Activated T-helper 1 cell treated with anti-CD3 and anti-CD28 coated beads, Interleukin-12 subunit alpha, Interleukin-12 subunit beta, Interleukin-2, Interleukin-4 antibody, amounts not matched to agents 30 ng/mL and 10 ng/mL and 1 ng/mL, durations not matched to agents 14 hours and 24 hours and 36 hours (primary cell): ENCODE data around the gene NME7. TPM values are rescaled to one million over a fixed set of nuclear protein-coding genes. Genes with fewer than 3 reads are reported as not detected.
A peak's percentile ranks its signal among the peaks of the same experiment; 100 is the strongest.
"Not testable (repeated sequence)": the region's sequence is repeated elsewhere in the genome, so short reads cannot be mapped to it uniquely, and the experiment has no call there.

ENCODE experiments used
- DNase-seq: peaks from one replicate; pipeline ENCODE4 v3.0.0; 2021; ENCODE audit warnings: low spot score
- H3K27ac Mint-ChIP-seq: one replicate; pipeline ENCODE4 v1.8.0; 2021; ENCODE audit warnings: mild to moderate bottlenecking, mixed read lengths
- H3K27me3 Mint-ChIP-seq: one replicate; pipeline ENCODE4 v1.8.0; 2022; ENCODE audit warnings: mild to moderate bottlenecking, moderate library complexity, mixed read lengths; ENCODE audit not compliant: insufficient read depth
- H3K36me3 Mint-ChIP-seq: one replicate; pipeline ENCODE4 v1.8.0; 2021; ENCODE audit warnings: low read depth, mixed read lengths
- H3K4me1 Mint-ChIP-seq: one replicate; pipeline ENCODE4 v1.8.0; 2021; ENCODE audit warnings: low read depth, mixed read lengths
- H3K4me3 Mint-ChIP-seq: one replicate; pipeline ENCODE4 v1.8.0; 2021; ENCODE audit warnings: mild to moderate bottlenecking, moderate library complexity, mixed read lengths
- H3K9me3 Mint-ChIP-seq: one replicate; pipeline ENCODE4 v1.8.0; 2021; ENCODE audit warnings: mixed read lengths
- intact Hi-C: fragments of 100-400 bp; cut with micrococcal nuclease; formaldehyde crosslinking; loops from one replicate; pipeline ENCODE4 v1.15.1; 2024
- total RNA-seq: library from RNA; stranded (reverse); gene quantifications from 2 replicates; pipeline ENCODE4 v1.2.3, GENCODE V29; 2022

Gene NME7, protein sequence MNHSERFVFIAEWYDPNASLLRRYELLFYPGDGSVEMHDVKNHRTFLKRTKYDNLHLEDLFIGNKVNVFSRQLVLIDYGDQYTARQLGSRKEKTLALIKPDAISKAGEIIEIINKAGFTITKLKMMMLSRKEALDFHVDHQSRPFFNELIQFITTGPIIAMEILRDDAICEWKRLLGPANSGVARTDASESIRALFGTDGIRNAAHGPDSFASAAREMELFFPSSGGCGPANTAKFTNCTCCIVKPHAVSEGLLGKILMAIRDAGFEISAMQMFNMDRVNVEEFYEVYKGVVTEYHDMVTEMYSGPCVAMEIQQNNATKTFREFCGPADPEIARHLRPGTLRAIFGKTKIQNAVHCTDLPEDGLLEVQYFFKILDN
- 13.9 and 25.8 TPM in 2 replicates for total RNA-seq

GRCh38 chr1:169367686-169368405 lies at the start of gene NME7, which contains the start of gene BLZF1:
Gene NME7, minus strand, starts transcription at chr1:169367797. Its CDS starts 87 bp downstream, at chr1:169367710.
Gene BLZF1, plus strand, starts transcription at chr1:169368195. Its CDS starts 1,328 bp downstream, at chr1:169369523.
- no peaks in the 10 kb centered on the region for H3K27me3 Mint-ChIP-seq
- peaks cover 16% of the 10 kb centered on the region for H3K36me3 Mint-ChIP-seq
- peak; percentile 99 for DNase-seq
- no peak within 1 kb of the TSS for H3K4me3 Mint-ChIP-seq
- peaks cover 10% of the 10 kb centered on the region for H3K9me3 Mint-ChIP-seq
- peak within 1 kb of the TSS; percentile 36 for H3K27ac Mint-ChIP-seq
- peaks cover 35% of the 10 kb centered on the region for H3K4me1 Mint-ChIP-seq
- intact Hi-C loops, result loop anchor here (1.0 to 10.0 kb wide), 20 partner anchors 10 to 1432 kb away; partner anchors contain the start of genes ATP1B1, CCDC181, DCAF6 and KIFAP3

- Mint-ChIP-seq H3K27me3 (peaks cover 16% of the 10 kb centered on the region), H3K36me3 (no peaks in the 10 kb centered on the region), H3K4me3 (no peak overlapping the region), H3K4me1 (no peaks in the 10 kb centered on the region), H3K9me3 (peaks cover 16% of the 10 kb centered on the region), H3K27ac (no peak overlapping the region)
- no peak for DNase-seq
- intact Hi-C loops, result no loop called here
Observed at GRCh38 chr1:169414952-169415351, 47.4 kb upstream of the NME7 start.

- H3K27ac Mint-ChIP-seq, H3K4me3 Mint-ChIP-seq, H3K4me1 Mint-ChIP-seq, DNase-seq, intact Hi-C loops, H3K36me3 Mint-ChIP-seq: not testable (repeated sequence)
- peaks cover 58% of the 10 kb centered on the region for H3K9me3 Mint-ChIP-seq
- peaks cover 17% of the 10 kb centered on the region for H3K27me3 Mint-ChIP-seq
Observed at GRCh38 chr1:169408340-169408739, 40.7 kb upstream of the NME7 start.

GRCh38 chr1:169402578-169402977 lies 35.0 kb upstream of the NME7 start:
- H3K9me3 Mint-ChIP-seq, result peaks cover 60% of the 10 kb centered on the region
- H3K4me1 Mint-ChIP-seq, H3K27me3 Mint-ChIP-seq, H3K4me3 Mint-ChIP-seq, DNase-seq, intact Hi-C loops, H3K27ac Mint-ChIP-seq: not testable (repeated sequence)
- H3K36me3 Mint-ChIP-seq, result peaks cover 15% of the 10 kb centered on the region

- no peak overlapping the region for H3K27ac Mint-ChIP-seq
- H3K27me3 Mint-ChIP-seq, result no peaks in the 10 kb centered on the region
- H3K9me3 Mint-ChIP-seq, result peaks cover 13% of the 10 kb centered on the region
- intact Hi-C loops, result no loop called here
- H3K4me1 Mint-ChIP-seq, result peaks cover 2% of the 10 kb centered on the region
- H3K36me3 Mint-ChIP-seq, result peaks cover 56% of the 10 kb centered on the region
- H3K4me3 Mint-ChIP-seq, result no peak overlapping the region
- DNase-seq, result no peak
Observed at GRCh38 chr1:169395955-169396354, 28.4 kb upstream of the NME7 start.

DNA sequence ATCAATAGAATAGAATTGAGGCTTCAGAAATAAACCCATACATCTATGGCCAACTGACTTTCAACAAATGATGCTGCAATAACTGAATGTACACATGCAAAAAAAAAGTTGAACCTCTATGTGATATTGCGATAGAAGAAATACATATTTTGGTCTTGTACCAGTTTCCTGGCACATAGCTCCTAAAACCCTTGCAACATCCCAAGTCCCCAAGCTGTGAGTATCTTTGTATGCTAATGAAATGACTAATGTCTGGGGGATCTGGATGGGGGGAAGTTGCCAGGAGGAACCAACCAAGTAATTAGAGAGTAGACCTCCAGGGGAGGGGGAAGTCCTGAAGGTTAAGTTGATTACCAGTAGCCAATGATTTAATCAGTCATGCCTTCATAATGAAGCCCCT lies 24.8 kb upstream of the NME7 start:
- no peaks in the 10 kb centered on the region for H3K9me3 Mint-ChIP-seq

GRCh38 chr1:169390303-169390702 lies 22.7 kb upstream of the NME7 start:
- intact Hi-C loops, result loop anchor here (1.0 kb wide), 5 partner anchors 23 to 251 kb away; partner anchors contain the start of genes NME7 and SLC19A2

More for the DNA sequence above, 24.8 kb upstream of the NME7 start:
- Mint-ChIP-seq H3K4me1 (peaks cover 21% of the 10 kb centered on the region), H3K27ac (no peak overlapping the region), H3K27me3 (no peaks in the 10 kb centered on the region), H3K4me3 (no peak overlapping the region), H3K36me3 (peaks cover 63% of the 10 kb centered on the region)
- intact Hi-C loops, result no loop called here
- no peak for DNase-seq

GRCh38 chr1:169387399-169387798 lies 19.8 kb upstream of the NME7 start:
- H3K9me3 Mint-ChIP-seq, result no peaks in the 10 kb centered on the region
- intact Hi-C loops, result no loop called here
- peaks cover 48% of the 10 kb centered on the region for H3K36me3 Mint-ChIP-seq
- no peak overlapping the region for H3K4me3 Mint-ChIP-seq
- no peak overlapping the region for H3K27ac Mint-ChIP-seq
- no peak for DNase-seq
- no peaks in the 10 kb centered on the region for H3K27me3 Mint-ChIP-seq
- peaks cover 21% of the 10 kb centered on the region for H3K4me1 Mint-ChIP-seq

More at GRCh38 chr1:169390303-169390702, 22.7 kb upstream of the NME7 start:
- no peaks in the 10 kb centered on the region for H3K27me3 Mint-ChIP-seq
- H3K36me3 Mint-ChIP-seq, result peaks cover 65% of the 10 kb centered on the region
- no peak overlapping the region for H3K4me3 Mint-ChIP-seq
- H3K4me1 Mint-ChIP-seq, result peaks cover 21% of the 10 kb centered on the region
- H3K9me3 Mint-ChIP-seq, result no peaks in the 10 kb centered on the region
- peak overlapping the region; percentile 29 for H3K27ac Mint-ChIP-seq
- DNase-seq, result no peak

- Mint-ChIP-seq H3K9me3 (no peaks in the 10 kb centered on the region), H3K27me3 (no peaks in the 10 kb centered on the region), H3K36me3 (peaks cover 40% of the 10 kb centered on the region), H3K4me3 (no peak overlapping the region), H3K4me1 (no peaks in the 10 kb centered on the region), H3K27ac (no peak overlapping the region)
- intact Hi-C loops, result no loop called here
- DNase-seq, result no peak
Observed at GRCh38 chr1:169383449-169383848, 15.9 kb upstream of the NME7 start.

DNA sequence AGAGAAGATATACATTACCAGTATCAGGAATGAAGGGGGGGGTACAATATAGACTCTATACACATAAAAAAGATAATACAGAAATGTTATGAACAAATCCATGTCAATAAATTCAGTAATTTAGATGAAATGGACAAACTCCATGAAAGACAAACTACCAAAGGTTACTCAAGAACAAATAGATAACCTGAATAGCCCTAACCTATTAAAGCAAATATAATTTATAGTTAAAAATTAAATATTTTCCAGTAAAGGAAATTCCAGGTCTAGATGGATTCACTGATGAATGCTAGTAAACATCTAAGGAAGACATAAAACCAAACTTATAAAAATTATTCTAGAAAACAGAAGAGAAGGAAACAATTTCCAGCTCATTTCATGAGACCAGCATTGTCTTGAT lies 13.6 kb upstream of the NME7 start:
- Mint-ChIP-seq H3K4me1 (no peaks in the 10 kb centered on the region), H3K4me3 (no peak overlapping the region), H3K9me3 (no peaks in the 10 kb centered on the region), H3K27ac (no peak overlapping the region), H3K36me3 (peaks cover 44% of the 10 kb centered on the region), H3K27me3 (no peaks in the 10 kb centered on the region)
- DNase-seq, result no peak
- intact Hi-C loops, result no loop called here

DNA sequence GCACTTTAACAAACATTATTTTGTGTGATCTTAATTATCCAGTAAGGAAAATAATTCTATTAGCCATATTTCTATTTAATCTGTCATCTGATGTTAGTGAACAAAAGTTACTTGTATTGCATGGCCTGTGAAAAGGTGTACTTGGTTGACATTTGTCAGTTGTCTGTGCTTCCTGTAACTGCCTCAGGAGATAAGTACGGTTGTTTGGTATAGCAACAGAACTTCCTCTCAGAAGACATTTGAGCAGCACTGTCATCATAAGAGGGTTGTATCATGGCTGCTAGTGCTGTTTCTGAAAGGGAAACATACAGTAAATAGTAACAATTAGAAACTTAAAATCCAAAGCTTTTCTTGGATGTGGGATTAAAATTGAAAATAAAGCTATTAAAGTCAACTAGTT lies 3.8 kb upstream of the NME7 start:
- H3K9me3 Mint-ChIP-seq, result no peaks in the 10 kb centered on the region
- H3K27me3 Mint-ChIP-seq, result no peaks in the 10 kb centered on the region
- intact Hi-C loops, result loop anchor here (1.0 kb wide), 1 partner anchor 520 kb away; no protein-coding TSS in a partner anchor
- peaks cover 23% of the 10 kb centered on the region for H3K36me3 Mint-ChIP-seq
- DNase-seq, result no peak
- peak overlapping the region; percentile 67 for H3K27ac Mint-ChIP-seq
- peak overlapping the region; percentile 27 for H3K4me3 Mint-ChIP-seq
- H3K4me1 Mint-ChIP-seq, result peaks cover 39% of the 10 kb centered on the region

DNA sequence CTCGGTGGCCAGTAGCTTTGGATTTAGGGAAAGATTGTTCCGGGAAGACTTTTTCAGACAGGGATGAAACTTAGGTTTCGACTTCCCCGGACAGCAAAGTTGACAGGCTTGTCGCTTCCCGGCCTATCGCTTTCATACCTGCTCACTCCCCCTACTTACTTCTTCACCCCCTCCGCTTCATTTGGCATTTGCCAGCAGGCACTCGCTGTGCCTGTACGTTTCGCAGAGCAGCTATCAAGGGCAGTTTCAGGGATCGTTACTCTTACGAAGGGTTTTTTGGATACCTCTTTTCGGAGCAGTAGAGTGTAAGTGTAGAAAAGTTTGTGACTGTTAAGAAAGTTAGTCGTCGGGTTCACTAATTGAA lies 791 bp upstream of the NME7 start:
- intact Hi-C loops, result loop anchor here (1.0 to 10.0 kb wide), 14 partner anchors 10 to 1131 kb away; partner anchors contain the start of genes CCDC181, KIFAP3 and SELL
- Mint-ChIP-seq H3K27ac (no peak overlapping the region), H3K4me3 (no peak overlapping the region), H3K4me1 (peaks cover 39% of the 10 kb centered on the region), H3K36me3 (peaks cover 22% of the 10 kb centered on the region), H3K9me3 (peaks cover 10% of the 10 kb centered on the region), H3K27me3 (no peaks in the 10 kb centered on the region)
- peak; percentile 28 for DNase-seq
